NCI-H2081 (cell line): Measurements from ENCODE around the gene PITPNM2.

Experiments
- DNase-seq, 2 experiments: peaks; one replicate each; lab custom pipeline; 2025; lab: John Stamatoyannopoulos, UW

Gene PITPNM2

GRCh38 chr12:123150744-123151456 lies at the start of gene PITPNM2:
PITPNM2 (minus strand) TSS chr12:123151090; CDS start chr12:123034590, 116,500 bp downstream.
- peak; percentile 31 to 50 for DNase-seq

GRCh38 chr12:123200414-123200813 lies 49.5 kb upstream of the PITPNM2 start:
- no peak for DNase-seq

- DNase-seq: peak in 1 of 2 experiments; percentile 11
Observed at GRCh38 chr12:123199936-123200335, 49.0 kb upstream of the PITPNM2 start.

- DNase-seq: no peak
Observed at GRCh38 chr12:123187637-123188036, 36.7 kb upstream of the PITPNM2 start.

DNA sequence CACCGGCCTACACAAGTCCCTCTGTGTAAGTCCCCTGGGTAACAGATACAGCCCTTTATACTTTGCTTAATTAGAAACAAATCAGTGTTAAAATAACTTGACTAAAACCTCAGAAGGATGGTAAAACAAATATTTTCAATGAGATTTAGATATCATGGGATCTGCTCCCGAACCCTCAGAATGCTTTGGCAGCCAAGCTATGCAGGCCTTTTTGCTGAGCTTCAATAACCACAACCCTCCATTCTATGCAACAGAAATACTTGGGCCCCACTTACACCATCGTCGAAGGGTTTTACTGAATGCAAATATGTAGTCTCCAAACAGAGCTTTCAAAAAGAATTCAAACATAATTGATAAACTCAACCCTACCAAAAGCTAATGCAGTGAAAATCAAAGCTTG lies 29.3 kb upstream of the PITPNM2 start:
- DNase-seq: no peak

DNA sequence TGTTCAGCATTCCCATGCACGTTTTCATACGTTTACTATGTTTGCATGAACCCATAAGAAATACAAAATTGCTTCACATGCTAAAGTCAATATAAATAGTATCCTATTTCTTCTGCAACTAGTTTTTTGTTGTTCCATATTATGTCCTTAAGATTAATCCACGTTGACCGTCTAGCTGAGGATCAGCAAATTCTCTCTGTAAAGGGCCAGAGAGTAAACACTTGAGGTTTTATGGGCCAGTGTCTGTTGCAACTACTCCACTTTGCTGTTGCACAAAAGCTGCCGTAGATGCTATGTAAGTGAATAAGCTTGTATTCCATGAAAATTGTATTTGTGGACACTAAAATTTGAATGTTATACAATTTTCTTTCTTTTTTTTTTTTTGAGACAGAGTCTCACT lies 21.1 kb upstream of the PITPNM2 start:
- no peak for DNase-seq

GRCh38 chr12:123167329-123167728 lies 16.4 kb upstream of the PITPNM2 start:
- no peak for DNase-seq

- no peak for DNase-seq
Observed at GRCh38 chr12:123165537-123165936, 14.6 kb upstream of the PITPNM2 start.

DNA sequence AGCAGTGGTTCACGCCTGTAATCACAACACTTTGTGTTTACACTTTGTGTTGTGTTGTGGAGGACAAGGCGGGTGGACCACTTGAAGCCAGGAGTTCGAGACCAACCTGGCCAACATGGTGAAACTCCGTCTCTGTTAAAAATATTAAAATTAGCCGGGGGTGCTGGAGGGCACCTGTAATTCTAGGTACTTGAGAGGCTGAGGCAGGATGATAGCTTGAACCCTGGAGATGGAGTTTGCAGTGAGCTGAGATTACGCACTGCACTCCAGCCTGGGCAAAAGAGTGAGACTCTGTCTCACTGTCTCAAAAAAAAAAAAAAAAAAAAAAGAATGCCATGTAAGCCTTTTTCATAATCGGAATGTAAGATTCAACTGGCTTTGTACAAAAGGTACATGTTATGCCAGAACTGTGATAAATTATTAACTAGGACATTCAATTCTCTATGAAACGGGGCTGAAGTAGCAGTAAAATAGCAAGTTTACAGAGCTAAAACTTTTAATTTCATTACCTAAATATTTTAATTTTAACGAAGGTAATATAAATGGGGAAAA lies 13.9 kb upstream of the PITPNM2 start:
- no peak for DNase-seq

GRCh38 chr12:123164222-123164621 lies 13.3 kb upstream of the PITPNM2 start:
- no peak for DNase-seq

DNA sequence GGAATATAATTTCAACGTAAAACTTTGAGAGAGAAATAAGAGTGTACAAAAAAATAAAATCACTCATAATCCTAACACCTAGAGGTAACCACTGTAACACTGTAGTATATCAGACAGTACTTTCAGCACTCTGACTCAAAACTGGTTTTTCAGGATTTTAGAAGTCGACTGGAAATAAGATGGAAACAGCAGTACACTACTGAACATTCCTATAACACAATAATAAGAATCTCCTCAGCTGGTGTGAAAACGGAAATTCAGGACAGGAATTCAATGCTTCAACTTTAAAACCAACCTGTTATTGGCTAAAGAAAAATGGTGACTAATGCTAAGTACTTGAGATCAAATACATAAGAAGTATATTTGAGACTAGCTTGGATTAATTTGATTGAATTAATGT lies 12.3 kb upstream of the PITPNM2 start:
- no peak for DNase-seq

GRCh38 chr12:123160801-123161487 lies 10.1 kb upstream of the PITPNM2 start:
- no peak for DNase-seq

- DNase-seq: no peak
Observed at GRCh38 chr12:123153906-123154305, 3.0 kb upstream of the PITPNM2 start.

DNA sequence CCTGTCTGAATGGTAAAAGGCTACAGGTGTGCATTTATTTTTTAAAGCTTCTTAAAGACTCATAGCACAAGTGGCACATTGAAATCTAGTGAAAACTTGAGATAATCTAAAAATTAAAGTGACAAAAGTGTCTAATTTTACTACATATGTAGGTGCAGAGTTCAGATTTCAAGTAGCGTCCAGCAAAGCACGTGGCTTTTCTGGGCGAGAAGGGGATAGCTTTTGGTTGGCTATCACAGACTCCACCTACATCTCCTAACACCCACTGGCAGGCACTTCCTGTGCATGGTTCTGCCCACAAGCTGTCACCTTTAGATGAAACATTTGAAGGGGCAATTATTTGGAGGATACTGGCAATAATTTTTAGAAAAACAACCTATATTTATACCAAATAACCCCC lies 1.9 kb upstream of the PITPNM2 start:
- DNase-seq: no peak

DNA sequence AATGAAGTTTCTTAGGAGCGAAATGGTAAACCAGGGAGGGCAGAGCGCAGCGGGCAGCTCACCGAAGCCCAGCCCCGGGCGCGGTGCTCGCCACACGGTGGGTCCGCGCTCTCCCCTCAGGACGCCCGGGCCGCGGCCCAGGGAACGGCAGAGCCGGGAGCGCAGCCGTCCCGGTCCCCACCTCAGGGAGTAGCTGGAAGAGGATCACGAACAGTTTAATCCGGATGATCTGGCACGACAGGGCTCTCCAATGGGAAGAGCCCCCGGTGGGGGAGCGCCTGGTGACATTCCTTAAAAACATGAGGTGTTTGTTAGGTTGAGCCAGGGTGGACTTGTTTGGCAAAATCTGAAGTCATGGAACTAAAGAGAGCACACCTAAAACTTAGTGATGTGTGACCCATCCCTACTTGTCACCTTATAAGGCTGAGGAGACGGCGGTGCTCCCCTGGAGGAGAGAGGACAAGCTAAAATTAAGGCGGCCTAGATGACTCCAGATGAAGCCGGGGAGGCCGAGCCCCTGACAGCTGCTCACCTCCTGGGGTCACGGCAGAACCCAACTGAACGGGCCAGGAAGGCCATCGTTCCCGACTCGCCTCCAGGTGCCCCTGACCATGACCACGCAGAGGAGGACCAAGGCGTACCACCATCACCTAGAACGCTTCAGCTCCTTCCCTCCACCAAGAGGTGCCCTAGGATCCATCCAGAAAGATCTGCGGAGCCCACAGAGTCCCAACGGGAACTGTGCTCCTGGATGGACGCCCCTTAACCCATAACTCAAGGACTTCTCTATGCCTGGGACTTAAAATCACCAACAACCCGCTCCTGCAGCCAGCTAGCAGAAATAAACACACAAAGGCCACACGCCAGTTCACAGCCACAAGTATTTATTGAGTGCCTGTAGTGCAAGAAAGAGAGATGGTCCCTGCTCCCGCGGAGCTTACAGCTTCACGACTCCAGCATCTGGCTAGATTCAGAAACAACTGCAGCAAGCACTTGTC lies 866 bp upstream of the PITPNM2 start:
- no peak for DNase-seq

- DNase-seq: no peak
Observed at GRCh38 chr12:123150275-123150743, 581 bp downstream of the PITPNM2 start.

DNA sequence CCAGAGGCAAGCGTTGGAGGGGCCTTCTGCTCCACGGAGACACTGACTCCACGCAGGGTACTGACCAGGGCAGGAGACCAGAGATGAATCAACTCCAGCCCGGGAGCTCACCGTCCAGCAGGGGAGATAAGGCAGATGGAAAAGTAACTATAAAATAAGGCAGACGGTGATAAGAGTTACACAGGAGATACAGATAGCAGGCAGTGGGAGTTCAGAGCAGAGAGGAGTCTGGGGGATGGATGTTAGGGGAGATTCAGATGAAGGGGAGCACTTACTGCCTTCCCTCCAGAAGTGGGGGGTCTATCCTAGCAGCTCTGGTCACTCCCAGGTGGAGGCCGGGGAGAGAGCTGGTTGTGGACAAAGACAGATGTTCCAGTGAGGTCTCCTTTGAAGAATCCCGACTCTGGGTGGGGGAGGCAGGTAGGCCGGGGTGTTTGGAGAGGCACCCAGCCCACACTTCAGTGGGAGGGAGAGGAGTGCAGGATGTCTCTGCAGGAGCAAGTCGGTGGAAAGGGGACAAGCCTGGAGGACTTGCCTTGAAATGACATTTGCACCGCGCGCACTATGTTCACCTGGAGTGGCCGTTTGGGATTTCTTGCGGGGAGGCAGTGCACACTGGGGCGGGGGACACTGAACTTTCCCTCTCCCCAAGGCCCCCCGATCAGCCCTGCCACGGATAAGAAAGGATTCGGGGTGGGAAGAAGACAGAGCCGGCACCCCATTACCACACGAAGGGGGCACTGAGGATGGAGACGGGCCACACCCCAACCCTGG lies 1.2 kb downstream of the PITPNM2 start:
- DNase-seq: no peak

- no peak for DNase-seq
Observed at GRCh38 chr12:123149088-123149487, 1.8 kb downstream of the PITPNM2 start.

DNA sequence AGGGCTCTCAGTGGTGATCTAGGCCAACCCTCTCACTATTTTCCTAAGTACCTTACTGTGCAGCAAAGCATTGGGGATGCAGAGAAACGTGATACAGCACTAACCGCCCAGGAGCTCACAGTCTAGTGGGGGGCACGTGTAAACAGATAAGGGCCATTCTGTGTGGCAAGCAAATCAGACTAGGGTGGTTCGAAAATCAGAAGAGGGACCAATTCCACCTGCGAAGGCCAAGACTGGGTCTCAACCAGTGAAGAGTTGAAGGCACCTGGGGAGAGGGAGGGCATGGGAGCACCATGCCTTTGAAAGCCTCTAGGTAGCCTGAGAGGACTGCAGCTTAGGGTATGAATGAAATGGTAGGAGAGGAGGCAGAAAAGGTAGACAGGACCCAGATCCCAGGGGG lies 2.2 kb downstream of the PITPNM2 start:
- no peak for DNase-seq

DNA sequence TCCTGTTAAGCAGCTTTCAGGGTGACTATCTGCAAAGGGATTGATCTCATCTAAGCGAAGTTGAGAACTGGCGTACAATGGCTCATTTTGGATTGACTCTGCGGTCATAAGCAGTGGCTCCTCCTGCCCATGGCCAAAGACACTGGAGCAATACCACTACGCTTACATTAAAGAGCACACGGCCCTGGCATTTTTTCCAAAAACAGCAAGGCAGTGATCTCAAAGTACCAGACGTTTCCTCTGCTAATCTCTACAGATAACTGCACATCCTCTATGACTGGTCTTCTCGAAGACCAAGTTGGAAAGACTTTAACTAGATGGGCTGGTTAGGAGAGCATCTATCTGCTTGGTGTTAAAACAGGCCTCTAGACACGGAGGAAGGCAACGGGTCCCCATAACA lies 2.7 kb downstream of the PITPNM2 start:
- no peak for DNase-seq

- DNase-seq: no peak
Observed at GRCh38 chr12:123145211-123145610, 5.7 kb downstream of the PITPNM2 start.
